Erythroblast (primary cell): ENCODE measurements around the gene LDB3.

Source experiments
- DNase-seq, 2 experiments: peaks; one replicate each; lab custom pipeline; 2025; lab: John Stamatoyannopoulos, UW
- GATA1 ChIP-seq: IDR thresholded peaks from 2 replicates; pipeline ENCODE4 v1.6.1; 2011; ENCODE audit warnings: low read depth, mild to moderate bottlenecking, control low read depth, low read length, moderate library complexity
- POLR2A ChIP-seq: IDR thresholded peaks from 2 replicates; pipeline ENCODE4 v1.6.1; 2011; ENCODE audit warnings: mild to moderate bottlenecking, low read length

Gene LDB3

DNA sequence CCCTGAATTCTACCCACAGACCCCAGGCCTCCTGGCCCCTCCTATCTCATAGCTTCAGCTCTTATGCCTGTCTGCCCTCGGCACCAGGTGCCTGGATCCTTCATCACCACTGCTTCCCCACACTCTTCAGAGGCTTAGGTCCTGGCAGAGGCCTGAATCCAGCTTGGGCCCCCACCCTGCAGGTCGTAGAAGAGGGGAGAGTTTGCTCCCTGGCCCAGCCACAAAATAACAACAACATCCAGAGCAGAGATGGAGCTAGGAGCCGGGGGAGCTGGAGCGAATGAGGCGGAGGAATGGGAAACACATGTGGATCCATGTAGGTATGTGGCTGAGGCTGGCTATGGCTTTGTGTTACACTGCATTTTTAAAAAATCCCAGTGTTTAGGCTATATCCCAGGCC lies 21.8 kb upstream of the LDB3 start:
- TF ChIP-seq GATA1 (no peak), POLR2A (no peak)
- DNase-seq, result no peak

DNA sequence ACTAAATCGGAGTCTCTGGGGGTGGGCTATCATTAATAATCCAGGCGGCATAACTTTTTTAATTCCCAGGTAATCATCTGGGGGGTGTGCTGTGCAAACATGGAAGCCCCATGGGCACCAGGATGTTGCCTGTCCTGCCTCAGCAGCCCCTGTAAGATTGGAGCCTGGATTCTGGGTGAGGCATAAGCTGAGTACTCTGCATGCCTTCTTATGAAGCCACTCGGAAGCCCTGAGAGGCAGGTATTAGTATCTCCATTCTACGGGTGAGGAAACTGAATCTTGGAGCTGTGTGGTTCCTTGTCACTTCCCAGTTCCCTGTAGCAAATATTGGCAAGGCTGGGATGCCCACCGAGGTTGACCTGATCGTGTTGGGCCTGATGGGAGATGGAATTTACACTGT lies 21.4 kb upstream of the LDB3 start:
- DNase-seq, result no peak
- no peak for TF ChIP-seq POLR2A
- no peak for TF ChIP-seq GATA1

DNA sequence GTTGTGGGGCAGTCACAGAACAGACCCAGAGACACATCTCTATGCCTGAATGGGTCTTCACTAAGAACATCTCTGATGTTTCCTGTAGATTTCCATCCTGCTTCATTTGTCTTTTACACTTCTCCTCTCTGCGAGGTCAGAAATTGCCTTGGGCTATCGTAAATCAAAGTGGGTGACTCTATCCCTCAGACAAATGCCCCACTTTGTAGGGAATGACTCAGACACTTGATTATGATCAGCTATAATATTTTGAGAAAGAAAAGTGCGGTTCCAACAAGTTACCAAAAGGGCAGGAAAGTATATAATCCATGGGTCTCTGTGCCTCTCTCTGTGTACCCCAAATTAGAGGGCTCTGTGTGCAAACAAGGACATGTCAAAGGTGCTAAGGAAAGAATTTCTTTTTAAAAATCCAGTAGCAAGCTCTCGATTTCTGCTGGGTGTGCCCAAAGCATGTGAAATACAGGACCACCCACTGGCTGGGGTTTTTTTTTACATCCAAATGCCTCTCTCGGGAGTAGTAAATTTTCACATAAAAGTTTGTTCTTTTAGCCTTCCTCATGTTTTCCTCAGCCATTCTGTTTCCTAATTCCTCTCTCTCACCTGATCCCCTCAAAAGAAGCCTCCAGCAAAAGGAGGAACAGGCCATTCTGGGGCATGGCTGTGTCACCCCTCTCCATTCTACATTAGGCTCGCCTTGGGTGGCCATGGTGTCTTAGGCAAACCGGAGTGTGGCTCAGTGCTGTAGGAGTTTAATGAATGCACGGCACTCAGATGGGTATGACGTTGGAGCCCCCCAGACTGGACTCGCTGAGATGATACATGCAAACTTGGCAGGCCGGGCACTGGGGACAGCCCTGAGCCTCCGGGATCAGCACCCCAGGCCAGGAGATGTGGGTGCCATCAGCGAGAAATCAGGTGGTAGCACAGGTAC lies 20.3 kb upstream of the LDB3 start:
- DNase-seq, result no peak
- no peak for TF ChIP-seq POLR2A
- TF ChIP-seq GATA1, result no peak

DNA sequence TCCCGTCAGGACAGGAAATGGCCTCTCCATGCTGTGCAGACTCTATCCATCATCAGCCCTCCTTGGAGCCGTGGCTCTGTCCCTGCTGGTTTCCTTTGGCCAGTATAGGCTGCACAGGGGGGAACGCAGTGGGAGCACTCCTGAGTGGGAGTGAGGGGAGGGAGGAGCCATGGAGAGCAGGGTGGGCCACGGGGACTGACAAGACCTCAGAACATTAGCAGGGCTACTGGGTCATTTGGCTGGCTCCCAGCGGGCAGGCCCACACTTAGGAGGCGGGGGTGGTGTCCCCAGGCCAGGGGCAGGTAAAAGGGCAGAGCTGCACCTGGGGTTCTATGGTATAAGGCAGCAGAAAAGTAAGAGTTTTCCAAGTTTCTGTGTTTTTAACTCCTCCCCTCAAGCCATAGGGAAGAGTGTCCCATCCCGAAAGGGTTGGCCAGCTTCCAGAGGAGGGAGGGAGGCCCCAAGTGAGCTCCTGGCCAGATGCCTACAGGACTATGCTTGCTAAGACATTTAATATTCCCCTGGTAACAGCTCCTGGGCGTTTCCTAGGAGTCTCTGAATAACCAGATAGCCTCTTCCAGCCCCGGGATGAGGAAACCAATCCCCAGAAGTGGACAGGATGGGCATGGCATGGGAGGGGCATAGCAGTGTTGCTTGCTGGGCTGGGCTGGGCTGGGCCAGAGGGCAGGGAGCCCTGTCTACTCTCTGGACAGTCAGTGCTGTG lies 19.4 kb upstream of the LDB3 start:
- no peak for TF ChIP-seq GATA1
- TF ChIP-seq POLR2A, result no peak
- DNase-seq, result no peak

DNA sequence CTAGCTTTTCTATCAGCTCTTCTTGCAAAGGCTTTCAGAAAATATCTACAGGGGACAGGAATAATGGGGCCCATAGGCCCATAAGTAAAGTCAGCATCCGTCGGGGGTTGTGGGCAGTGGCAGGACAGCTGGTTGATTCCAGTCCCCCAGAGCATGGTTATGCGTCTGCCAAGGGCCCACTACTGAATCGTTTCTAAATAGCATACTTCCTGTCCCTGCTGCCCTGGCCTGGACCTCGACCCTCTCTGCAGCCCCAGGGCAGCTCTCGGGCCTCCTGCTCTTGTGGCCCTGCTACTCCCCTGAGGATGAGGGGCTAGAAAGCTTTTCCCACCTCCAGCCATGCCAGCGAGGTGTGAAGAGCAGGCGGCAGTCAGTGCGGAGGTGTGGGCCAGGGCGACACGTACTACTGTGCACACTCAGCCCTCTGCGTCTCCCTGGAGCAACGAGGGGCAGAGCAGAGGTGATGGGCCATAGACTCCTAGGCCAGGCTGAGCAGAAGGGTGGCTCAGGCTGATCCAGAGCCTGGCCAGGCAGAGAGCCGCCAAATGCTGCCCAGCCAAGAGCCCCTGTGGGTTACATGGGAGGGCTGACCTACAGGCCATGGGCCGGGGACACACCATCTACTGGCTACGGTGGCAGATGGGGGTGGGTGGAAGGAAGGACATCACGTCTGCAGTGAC lies 18.7 kb upstream of the LDB3 start:
- TF ChIP-seq POLR2A (no peak), GATA1 (no peak)
- no peak for DNase-seq

DNA sequence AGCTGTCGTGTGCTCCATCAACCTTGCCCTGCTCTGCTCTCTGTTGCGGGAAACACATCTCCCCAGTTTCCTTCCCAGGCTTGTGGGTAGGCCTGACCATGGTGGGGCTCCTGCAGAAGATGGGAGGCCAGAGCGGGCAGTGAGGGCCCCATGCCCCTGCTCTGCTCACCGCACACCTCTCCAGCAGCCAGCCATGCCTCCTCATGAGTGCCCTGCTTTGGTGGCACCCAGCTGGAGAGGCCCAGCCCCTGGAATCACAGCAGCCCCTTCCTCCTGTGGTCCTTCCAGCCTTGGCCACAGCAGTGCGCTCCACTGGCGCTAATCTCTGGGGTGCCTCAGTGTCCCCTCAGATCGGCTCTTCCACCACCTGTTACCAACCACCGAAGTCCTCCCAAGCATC lies 18.2 kb upstream of the LDB3 start:
- DNase-seq, result no peak
- TF ChIP-seq POLR2A (no peak), GATA1 (no peak)

DNA sequence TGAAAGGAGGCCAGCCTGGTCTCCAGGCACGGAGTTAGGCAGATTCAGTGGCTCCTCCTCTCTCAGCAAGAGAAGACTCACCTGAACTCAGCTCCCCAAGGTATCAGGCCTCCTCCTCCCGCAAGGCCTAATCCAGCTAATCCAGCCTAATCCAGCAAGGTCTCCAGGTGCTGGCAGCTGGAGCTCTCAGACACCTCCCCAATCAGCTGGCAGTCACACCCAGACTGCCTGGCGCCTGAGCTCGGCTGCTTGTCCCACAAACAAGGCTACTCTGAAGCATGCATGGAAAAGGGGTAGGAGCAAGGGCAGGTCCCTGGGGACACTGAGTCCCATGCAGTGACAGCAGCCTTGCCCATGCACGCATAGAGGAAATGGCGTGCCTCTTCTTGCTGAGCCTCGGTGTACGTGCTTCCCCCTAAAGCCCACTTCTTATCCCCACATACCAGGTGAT lies 17.3 kb upstream of the LDB3 start:
- no peak for TF ChIP-seq GATA1
- no peak for TF ChIP-seq POLR2A
- no peak for DNase-seq

DNA sequence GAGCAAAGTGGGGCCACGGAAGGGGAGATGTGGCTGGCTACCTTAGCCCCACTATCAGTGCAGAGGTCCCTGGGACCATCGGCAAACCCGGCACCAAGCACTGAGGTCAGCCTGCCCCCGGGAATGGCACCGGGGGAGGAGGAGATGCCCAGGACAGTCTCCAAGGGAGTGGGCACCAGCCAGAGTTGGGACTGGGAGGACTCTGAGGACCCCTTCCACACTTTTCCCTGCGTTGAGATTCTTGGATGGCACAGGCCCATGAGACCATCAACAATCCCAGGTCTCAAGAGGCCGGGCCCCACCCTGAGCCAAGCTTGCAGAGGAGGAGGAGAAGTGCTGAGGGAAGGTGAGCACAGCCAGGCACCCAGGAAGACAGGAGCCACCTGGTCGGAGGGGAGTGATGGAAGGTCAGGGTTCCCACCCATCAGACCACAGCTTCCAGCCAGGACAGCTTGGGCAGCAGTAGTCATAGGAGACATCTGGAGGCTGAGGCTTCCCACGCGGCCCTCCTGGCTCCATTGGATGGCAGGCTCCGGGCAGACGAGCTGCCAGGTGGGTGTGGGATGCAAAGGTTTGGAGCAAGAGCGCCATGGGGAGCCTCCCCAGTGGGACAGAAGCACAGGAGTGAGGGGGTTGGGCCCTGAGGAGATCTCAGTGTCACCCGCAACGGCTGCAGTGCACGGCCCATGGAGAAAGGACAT lies 16.5 kb upstream of the LDB3 start:
- no peak for DNase-seq
- no peak for TF ChIP-seq POLR2A
- TF ChIP-seq GATA1, result no peak

DNA sequence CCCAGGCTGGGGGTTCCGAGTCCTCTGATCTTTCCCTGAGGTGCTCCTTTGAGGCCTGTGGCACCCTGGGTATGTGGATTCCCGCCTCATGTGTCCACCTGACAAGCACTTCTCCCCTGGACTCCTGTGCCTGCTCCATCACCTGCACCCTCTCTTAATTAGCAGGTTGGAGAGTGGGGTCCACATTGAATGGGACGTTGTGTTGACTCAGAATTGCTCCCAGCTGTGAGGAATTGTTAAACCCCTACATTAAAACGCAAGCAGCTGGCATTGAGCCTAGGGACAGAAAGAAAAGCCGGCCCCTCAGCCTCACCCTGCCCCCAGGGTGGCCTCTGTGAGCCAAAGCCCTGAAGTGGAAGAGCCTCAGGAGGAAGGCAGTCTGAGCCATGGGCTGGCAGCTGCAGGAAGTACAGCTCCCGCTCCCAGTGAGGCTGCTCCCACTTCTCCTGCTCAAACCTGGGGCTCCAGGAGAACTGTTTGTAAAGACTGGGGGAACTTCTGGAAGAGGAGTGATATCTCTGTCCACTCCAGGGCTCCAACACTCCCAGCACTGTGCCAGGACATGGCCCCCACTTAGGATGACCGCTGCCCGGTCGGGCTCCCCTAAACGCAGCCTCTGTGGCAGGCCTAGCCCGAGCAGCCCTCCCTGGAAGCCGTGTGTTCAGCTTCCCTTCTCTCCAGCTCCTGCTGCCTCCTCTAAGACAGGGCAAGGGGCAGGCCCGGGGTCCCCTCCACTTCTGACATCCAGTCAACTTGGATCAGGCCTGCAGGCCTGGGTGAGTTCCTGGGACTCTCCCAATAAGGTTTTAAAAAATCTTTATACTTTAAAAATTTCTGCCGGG lies 15.7 kb upstream of the LDB3 start:
- no peak for DNase-seq
- TF ChIP-seq POLR2A (no peak), GATA1 (no peak)

DNA sequence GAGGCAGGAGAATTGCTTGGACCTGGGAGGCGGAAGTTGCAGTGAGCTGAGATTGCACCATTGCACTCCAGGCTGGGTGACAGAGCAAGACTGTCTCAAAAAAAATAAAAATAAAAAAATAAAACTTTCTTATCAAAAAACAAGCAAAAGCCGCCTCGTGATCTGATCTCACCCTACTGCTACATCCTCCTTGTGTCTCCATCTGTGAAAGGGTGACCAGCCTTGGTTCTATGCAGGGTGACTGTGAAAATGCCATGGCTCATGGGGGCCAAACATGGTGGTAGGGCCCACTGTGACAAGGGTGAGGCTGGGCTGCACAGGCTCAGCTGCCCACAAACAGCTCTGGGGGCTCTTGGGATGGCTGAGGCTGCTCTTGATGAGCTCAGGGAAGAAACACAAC lies 14.9 kb upstream of the LDB3 start:
- no peak for DNase-seq
- TF ChIP-seq POLR2A, result no peak
- TF ChIP-seq GATA1, result no peak

DNA sequence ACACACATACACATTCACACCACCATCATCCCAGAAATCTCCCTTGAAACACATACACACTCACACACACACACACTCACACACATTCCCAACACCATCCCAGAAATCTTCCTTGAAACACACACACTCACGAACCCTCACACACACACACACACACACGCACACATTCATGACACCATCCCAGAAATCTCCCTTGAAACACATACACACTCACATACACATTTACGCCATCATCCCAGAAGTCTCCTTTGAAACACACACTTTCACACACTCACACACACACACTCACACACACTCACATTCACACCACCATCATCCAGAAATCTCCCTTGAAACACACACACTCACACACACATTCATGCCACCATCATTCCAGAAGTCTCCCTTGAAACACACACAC lies 14.3 kb upstream of the LDB3 start:
- no peak for DNase-seq
- TF ChIP-seq GATA1, result no peak
- no peak for TF ChIP-seq POLR2A

DNA sequence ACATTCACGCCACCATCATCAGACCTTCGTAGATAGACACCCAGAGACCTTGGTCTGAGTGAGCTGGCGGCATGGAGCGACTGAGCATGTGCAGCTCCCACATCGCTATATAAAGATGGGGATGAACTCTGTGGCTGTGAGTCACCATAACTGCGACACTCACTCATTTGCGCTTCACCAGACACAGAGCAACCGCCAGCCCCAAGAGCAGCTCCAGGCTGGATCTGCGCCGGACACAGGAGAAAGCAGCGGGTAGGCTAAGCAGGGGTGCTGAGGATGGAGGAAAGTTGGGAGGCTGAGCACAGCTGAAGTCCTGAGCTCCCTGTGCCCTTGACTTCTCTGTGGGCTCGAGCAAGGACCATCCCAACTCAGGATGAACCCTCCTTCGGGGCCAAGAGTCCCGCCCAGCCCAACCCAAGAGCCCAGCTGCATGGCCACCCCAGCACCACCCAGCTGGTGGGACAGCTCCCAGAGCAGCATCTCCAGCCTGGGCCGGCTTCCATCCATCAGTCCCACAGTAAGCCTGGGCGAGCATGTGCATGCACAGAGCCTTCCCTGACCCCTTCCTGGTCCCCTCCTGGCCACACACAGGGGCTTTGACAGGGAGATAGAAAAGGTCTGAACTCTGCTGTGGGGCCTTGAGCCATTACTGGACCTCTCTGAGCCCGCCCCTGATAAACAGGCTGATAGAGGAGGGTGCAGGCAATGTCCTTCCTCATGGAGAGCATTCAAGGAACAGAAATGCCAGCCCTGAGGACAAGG lies 13.7 kb upstream of the LDB3 start, which contains the start of gene OPN4:
TSS of gene OPN4 (plus strand) at position 137 of the 762 bp plus-strand sequence. CDS start at position 374, 237 bp downstream.
- TF ChIP-seq GATA1 (no peak), POLR2A (no peak)
- no peak for DNase-seq
